SH-SY5Y (cell line): ENCODE data around the gene GNPTG.

Source experiments
- GATA2 ChIP-seq: IDR thresholded peaks from 2 replicates; pipeline ENCODE4 v1.6.1; 2011; ENCODE audit warnings: mild to moderate bottlenecking, low read depth, low read length
- GATA3 ChIP-seq: IDR thresholded peaks from 2 replicates; pipeline ENCODE4 v1.6.1; 2011; ENCODE audit warnings: low read depth, mild to moderate bottlenecking, low read length, moderate library complexity

GNPTG gene

GRCh38 chr16:1351582-1352362 lies at the start of gene GNPTG, which contains the start of gene TSR3:
TSS of gene GNPTG (plus strand) at chr16:1351931. CDS start at chr16:1351966, 35 bp downstream.
TSS of gene TSR3 (minus strand) at chr16:1351878. CDS start at chr16:1351804, 74 bp downstream.
- TF ChIP-seq GATA3 (no peak), GATA2 (no peak)

- TF ChIP-seq GATA3 (no peak), GATA2 (no peak)
Measured at GRCh38 chr16:1305823-1306222, 45.9 kb upstream of the GNPTG start.

GRCh38 chr16:1306334-1306733 lies 45.4 kb upstream of the GNPTG start:
- TF ChIP-seq GATA2 (no peak), GATA3 (no peak)

- TF ChIP-seq GATA2: no peak
- no peak for TF ChIP-seq GATA3
Measured at GRCh38 chr16:1308036-1308976, 43.4 kb upstream of the GNPTG start.

- no peak for TF ChIP-seq GATA2
- TF ChIP-seq GATA3: no peak
Measured at GRCh38 chr16:1308977-1309885, 42.5 kb upstream of the GNPTG start, which contains the start of gene UBE2I. TSS of gene UBE2I (plus strand) at chr16:1309636. CDS start at chr16:1314031, 4,395 bp downstream.

GRCh38 chr16:1309888-1310831 lies 41.6 kb upstream of the GNPTG start:
- TF ChIP-seq GATA3 (no peak), GATA2 (no peak)

GRCh38 chr16:1310832-1311200 lies 40.9 kb upstream of the GNPTG start:
- TF ChIP-seq GATA2: no peak
- no peak for TF ChIP-seq GATA3

GRCh38 chr16:1311212-1311737 lies 40.5 kb upstream of the GNPTG start:
- TF ChIP-seq GATA3 (no peak), GATA2 (no peak)

- TF ChIP-seq GATA2: no peak
Measured at GRCh38 chr16:1311738-1312466, 39.8 kb upstream of the GNPTG start.

GRCh38 chr16:1312467-1312816 lies 39.3 kb upstream of the GNPTG start:
- TF ChIP-seq GATA2 (no peak), GATA3 (no peak)

GRCh38 chr16:1312903-1313302 lies 38.8 kb upstream of the GNPTG start:
- no peak for TF ChIP-seq GATA2
